ENCODE measurements around the gene MIPEP. TPM values are rescaled to one million over a fixed set of nuclear protein-coding genes. Genes with fewer than 3 reads are reported as not detected.

Gene MIPEP
- total RNA-seq, 4 donors from 2014 or later = 12.1 to 25.7 (median 19.5) TPM

DNA sequence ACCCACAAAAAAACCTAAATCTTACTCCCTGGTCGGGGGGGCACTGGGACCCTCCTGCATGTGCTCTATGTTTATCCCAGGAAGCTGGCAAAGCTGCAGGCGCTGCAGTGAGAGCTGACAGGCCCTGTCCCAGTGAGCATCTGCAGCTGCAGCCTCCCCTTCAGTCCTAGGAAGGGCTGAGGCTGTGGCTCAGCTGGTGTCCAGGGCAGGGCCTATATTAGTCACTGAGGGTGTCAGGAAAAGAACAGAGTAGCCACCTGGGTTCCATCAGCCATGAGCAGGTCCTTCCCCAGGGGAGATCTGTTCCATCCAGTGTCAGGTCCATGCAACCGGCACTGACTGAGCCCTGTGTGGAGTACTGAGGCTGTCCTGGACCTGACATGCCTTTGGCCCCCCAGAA, 198.5 kb downstream of the MIPEP start:
- Histone ChIP-seq H3K4me1 (peaks cover 0 to 6% (median 0%) of the 10 kb centered on the region in 3 donors), H3K27me3 (no peaks in the 10 kb centered on the region), H3K9me3 (no peaks in the 10 kb centered on the region), H3K4me3 (no peak overlapping the region), H3K27ac (no peak overlapping the region), H3K36me3 (no peaks in the 10 kb centered on the region)
- 0 to 40% methylated on average over 1 of the region's 3 CpGs for WGBS, 2 donors
- intact Hi-C loops (cut with DNase I) = loop anchor here (10.0 kb wide), 1 partner anchor 226 kb away; no protein-coding TSS in a partner anchor
- no peak for DNase-seq
- TF ChIP-seq, protein P1, sequence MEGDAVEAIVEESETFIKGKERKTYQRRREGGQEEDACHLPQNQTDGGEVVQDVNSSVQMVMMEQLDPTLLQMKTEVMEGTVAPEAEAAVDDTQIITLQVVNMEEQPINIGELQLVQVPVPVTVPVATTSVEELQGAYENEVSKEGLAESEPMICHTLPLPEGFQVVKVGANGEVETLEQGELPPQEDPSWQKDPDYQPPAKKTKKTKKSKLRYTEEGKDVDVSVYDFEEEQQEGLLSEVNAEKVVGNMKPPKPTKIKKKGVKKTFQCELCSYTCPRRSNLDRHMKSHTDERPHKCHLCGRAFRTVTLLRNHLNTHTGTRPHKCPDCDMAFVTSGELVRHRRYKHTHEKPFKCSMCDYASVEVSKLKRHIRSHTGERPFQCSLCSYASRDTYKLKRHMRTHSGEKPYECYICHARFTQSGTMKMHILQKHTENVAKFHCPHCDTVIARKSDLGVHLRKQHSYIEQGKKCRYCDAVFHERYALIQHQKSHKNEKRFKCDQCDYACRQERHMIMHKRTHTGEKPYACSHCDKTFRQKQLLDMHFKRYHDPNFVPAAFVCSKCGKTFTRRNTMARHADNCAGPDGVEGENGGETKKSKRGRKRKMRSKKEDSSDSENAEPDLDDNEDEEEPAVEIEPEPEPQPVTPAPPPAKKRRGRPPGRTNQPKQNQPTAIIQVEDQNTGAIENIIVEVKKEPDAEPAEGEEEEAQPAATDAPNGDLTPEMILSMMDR (IDR thresholded peaks at IDR 0.05) = no peak
- TF ChIP-seq POLR2A (IDR thresholded peaks at IDR 0.05) = no peak

DNA sequence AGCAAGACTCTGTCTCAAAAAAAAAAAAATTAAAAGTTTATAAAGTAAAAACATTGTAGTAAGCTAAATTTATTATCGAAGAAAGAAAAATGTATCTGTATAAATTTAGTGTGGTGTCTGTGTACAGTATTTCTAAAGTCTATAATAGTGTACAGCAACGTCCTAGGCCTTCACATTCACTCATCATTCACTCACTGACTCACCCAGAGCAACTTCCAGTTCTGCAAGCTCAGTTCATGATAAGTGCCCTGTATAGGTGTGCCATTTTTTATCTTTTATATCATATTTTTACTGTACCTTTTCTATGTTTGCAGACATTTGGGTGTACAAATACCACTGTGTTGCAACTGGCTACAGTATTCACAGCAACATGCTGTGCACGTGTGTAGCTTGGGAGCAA, 200.9 kb downstream of the MIPEP start:
- intact Hi-C loops (cut with DNase I) = no loop called here
- TF ChIP-seq, protein P1 (IDR thresholded peaks at IDR 0.05) = no peak
- TF ChIP-seq POLR2A (IDR thresholded peaks at IDR 0.05) = no peak
- Histone ChIP-seq H3K4me1 (no peaks in the 10 kb centered on the region), H3K9me3 (peaks cover 0 to 6% (median 0%) of the 10 kb centered on the region in 3 donors), H3K36me3 (no peaks in the 10 kb centered on the region), H3K27me3 (no peaks in the 10 kb centered on the region), H3K27ac (no peak overlapping the region), H3K4me3 (no peak overlapping the region)
- DNase-seq = no peak
- WGBS, 2 donors = 62 to 74% methylated on average over 3 of the region's 3 CpGs

DNA sequence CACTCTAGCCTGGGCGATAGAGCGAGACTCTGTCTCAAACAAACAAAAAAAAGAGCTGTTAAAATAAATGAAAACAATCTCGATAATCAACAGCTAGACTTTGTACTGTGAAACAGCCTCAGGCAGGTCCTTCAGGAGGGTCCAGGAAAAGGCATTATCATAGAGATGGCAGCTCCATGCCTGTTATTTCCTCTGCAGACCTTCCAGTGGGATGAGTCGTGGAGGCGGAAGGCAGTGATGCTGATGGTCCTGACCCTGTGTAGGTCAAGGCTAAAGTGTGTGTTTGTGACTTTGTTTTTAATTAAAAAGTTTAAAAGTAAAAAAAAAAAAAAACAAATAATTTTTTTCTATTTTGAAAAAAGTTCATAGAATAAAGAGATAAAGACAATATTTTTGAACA, 201.6 kb downstream of the MIPEP start:
- Histone ChIP-seq H3K27me3 (no peaks in the 10 kb centered on the region), H3K36me3 (no peaks in the 10 kb centered on the region), H3K9me3 (peaks cover 0 to 6% (median 0%) of the 10 kb centered on the region in 3 donors), H3K4me3 (no peak overlapping the region), H3K4me1 (no peaks in the 10 kb centered on the region), H3K27ac (no peak overlapping the region)
- intact Hi-C loops (cut with DNase I) = no loop called here
- WGBS, 2 donors = 89% methylated on average over 5 of the region's 5 CpGs
- no peak for DNase-seq
- TF ChIP-seq, protein P1 (IDR thresholded peaks at IDR 0.05) = no peak
- no peak for TF ChIP-seq POLR2A (IDR thresholded peaks at IDR 0.05)

DNA sequence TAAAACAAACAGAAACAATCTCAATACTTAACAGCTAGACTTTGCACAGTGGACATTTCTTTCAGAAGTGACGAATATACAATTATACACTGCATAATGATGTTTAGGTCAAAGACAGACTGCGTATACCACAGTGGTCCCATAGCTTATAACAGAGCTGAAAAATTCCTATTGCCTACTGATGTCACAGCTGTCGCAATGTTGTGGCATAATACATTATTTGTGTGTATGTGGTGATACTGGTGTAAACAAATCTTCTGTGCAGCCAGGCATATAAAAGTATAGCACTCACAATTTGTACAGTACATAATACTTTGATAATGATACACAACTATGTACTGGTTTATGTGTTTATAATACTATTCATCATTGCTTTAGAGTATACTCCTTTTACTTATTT, 202.3 kb downstream of the MIPEP start:
- no peak overlapping the region for H3K4me3 ChIP-seq
- no peaks in the 10 kb centered on the region for H3K36me3 ChIP-seq
- WGBS, 2 donors = 85 to 97% methylated on average over 3 of the region's 3 CpGs
- H3K27me3 ChIP-seq = no peaks in the 10 kb centered on the region
- TF ChIP-seq POLR2A (IDR thresholded peaks at IDR 0.05) = no peak
- TF ChIP-seq, protein P1 (IDR thresholded peaks at IDR 0.05) = no peak
- intact Hi-C loops (cut with DNase I) = no loop called here
- DNase-seq = no peak
- H3K9me3 ChIP-seq = peaks cover 0 to 6% (median 0%) of the 10 kb centered on the region in 3 donors
- no peaks in the 10 kb centered on the region for H3K4me1 ChIP-seq
- no peak overlapping the region for H3K27ac ChIP-seq

DNA sequence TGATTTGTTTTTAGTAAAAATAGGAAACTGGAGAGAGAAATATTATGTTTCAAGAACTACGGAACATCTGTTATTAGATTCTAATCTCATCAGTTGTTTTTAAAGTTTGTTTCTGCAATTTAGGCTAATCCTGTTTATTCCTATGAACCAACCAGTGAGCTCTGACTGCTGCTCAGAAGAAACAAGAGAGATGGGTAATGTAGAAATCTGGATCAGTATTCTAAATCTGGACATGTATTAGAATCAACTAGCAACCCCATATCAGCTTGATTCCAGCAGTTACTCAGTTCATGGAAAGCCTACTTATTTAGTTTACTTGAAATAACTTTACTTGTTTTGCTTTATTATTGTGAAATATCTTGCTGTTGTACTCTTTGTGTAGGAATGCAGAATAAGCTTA, 203.8 kb downstream of the MIPEP start:
- H3K9me3 ChIP-seq = peaks cover 0 to 6% (median 0%) of the 10 kb centered on the region in 3 donors
- TF ChIP-seq, protein P1 (IDR thresholded peaks at IDR 0.05) = no peak
- no peak for TF ChIP-seq POLR2A (IDR thresholded peaks at IDR 0.05)
- H3K4me3 ChIP-seq = no peak overlapping the region
- no peaks in the 10 kb centered on the region for H3K36me3 ChIP-seq
- 73 to 78% methylated on average over 1 of the region's 1 CpG for WGBS, 2 donors
- DNase-seq = no peak
- intact Hi-C loops (cut with DNase I) = no loop called here
- no peaks in the 10 kb centered on the region for H3K4me1 ChIP-seq
- no peak overlapping the region for H3K27ac ChIP-seq
- no peaks in the 10 kb centered on the region for H3K27me3 ChIP-seq

Measured in esophagus squamous epithelium (tissue), 5 donors.